Hepatocyte (in vitro differentiated cells): ENCODE results near the gene PPHLN1.

Experiments
- CTCF ChIP-seq: fragments of 200-600 bp; sonication (generic); IDR thresholded peaks from 2 replicates; pipeline ENCODE4 v1.5.1; 2016; ENCODE audit warnings: antibody characterized with exemption, mild to moderate bottlenecking; ENCODE audit not compliant: poor library complexity
- EZH2 ChIP-seq: fragments of 200-600 bp; sonication (generic); IDR thresholded peaks from 2 replicates; pipeline ENCODE4 v1.6.1; 2016; ENCODE audit warnings: antibody characterized with exemption, mild to moderate bottlenecking, borderline replicate concordance
- EZH2phosphoT487 ChIP-seq: fragments of 200-600 bp; sonication (generic); IDR thresholded peaks from one replicate; pipeline ENCODE4 v1.6.1; 2018; ENCODE audit warnings: antibody characterized with exemption, mild to moderate bottlenecking, low read depth, moderate library complexity; ENCODE audit not compliant: unreplicated experiment, severe bottlenecking

GRCh38 chr12:42426746-42427145, 100.8 kb downstream of the PPHLN1 start:
- TF ChIP-seq CTCF, result no peak
- no peak for TF ChIP-seq EZH2
- TF ChIP-seq EZH2phosphoT487, result no peak
